ENCODE results near the gene LHFPL6.

Gene LHFPL6

DNA sequence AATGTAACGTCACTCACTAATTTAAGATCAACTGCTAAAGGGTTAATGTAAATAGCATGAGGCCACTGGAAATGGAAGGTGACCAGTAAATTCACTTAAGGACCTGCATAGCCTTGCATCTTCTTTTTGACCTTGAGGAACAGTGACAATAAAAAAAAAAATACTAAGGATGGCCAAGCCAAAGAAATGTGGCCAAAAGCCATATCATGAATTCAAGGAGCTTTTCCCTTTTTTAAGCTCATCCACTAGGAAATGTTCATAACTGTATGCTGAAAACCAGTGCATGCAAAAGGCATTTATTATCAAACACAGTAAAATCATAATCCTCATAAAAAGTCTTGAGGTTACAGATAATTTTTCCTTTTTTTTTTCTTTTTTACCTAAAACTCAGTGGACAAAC is 77.5 kb downstream of the LHFPL6 start:
- Histone ChIP-seq H3K4me1 (ENCODE audit: insufficient read depth, poor library complexity, severe bottlenecking) (peaks cover 22% of the 10 kb centered on the region), H3K9me3 (ENCODE audit: severe bottlenecking) (no peaks in the 10 kb centered on the region), H3K36me3 (ENCODE audit: low read depth) (no peaks in the 10 kb centered on the region), H3K4me3 (ENCODE audit: severe bottlenecking) (no peak overlapping the region), H3K27ac (ENCODE audit: poor library complexity, severe bottlenecking) (no peak overlapping the region), H3K27me3 (ENCODE audit: insufficient read depth, poor library complexity, severe bottlenecking) (no peaks in the 10 kb centered on the region)
- TF ChIP-seq, protein P1, sequence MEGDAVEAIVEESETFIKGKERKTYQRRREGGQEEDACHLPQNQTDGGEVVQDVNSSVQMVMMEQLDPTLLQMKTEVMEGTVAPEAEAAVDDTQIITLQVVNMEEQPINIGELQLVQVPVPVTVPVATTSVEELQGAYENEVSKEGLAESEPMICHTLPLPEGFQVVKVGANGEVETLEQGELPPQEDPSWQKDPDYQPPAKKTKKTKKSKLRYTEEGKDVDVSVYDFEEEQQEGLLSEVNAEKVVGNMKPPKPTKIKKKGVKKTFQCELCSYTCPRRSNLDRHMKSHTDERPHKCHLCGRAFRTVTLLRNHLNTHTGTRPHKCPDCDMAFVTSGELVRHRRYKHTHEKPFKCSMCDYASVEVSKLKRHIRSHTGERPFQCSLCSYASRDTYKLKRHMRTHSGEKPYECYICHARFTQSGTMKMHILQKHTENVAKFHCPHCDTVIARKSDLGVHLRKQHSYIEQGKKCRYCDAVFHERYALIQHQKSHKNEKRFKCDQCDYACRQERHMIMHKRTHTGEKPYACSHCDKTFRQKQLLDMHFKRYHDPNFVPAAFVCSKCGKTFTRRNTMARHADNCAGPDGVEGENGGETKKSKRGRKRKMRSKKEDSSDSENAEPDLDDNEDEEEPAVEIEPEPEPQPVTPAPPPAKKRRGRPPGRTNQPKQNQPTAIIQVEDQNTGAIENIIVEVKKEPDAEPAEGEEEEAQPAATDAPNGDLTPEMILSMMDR (IDR thresholded peaks at IDR 0.05; ENCODE audit: poor library complexity, severe bottlenecking), result no peak
- DNase-seq (ENCODE audit: low spot score), result no peak
- ATAC-seq (ENCODE audit: low read depth), result no peak

DNA sequence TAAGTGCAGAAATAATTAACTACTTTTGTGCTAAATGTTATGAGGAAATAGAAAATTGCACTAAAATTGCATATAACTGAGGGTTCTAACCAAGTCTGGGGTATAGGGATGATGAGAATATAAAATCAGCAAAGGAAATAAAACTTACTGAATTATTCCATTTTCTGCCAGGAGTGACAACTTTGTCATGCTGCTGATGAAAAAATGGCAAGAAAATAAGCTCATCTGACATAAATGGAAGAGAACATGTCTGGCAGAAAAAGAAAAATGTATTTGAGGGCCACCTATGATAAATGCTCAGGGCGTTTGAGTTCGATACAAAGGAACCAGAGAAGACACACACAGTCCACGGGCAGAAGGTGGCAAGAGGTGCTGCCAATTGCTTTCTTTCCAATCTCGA is 78.2 kb downstream of the LHFPL6 start:
- ATAC-seq (ENCODE audit: low read depth) (no peak), DNase-seq (ENCODE audit: low spot score) (no peak)
- TF ChIP-seq, protein P1 (IDR thresholded peaks at IDR 0.05; ENCODE audit: poor library complexity, severe bottlenecking), result no peak
- Histone ChIP-seq H3K36me3 (ENCODE audit: low read depth) (no peaks in the 10 kb centered on the region), H3K4me1 (ENCODE audit: insufficient read depth, poor library complexity, severe bottlenecking) (peaks cover 22% of the 10 kb centered on the region), H3K27ac (ENCODE audit: poor library complexity, severe bottlenecking) (no peak overlapping the region), H3K4me3 (ENCODE audit: severe bottlenecking) (no peak overlapping the region), H3K9me3 (ENCODE audit: severe bottlenecking) (no peaks in the 10 kb centered on the region), H3K27me3 (ENCODE audit: insufficient read depth, poor library complexity, severe bottlenecking) (no peaks in the 10 kb centered on the region)

DNA sequence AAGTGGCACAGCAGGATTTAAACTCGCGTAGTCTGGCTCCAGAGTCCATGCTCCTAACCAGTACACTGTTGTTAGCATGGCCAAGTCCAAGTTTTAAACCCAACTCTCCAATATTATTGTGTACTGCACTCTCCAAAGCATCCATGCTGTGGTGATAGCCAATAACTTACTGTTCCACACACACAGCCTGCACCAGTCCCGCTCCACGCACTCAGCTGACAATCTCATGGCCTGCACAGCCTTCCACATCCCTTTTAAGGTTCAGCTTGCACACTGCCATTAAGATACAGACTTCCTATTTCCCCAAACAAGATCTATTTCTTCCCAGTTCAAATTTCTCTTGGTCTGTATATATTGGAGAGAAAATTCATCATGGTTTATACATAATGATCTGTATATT is 80.7 kb downstream of the LHFPL6 start:
- H3K27ac ChIP-seq (ENCODE audit: poor library complexity, severe bottlenecking), result no peak overlapping the region
- TF ChIP-seq, protein P1 (IDR thresholded peaks at IDR 0.05; ENCODE audit: poor library complexity, severe bottlenecking), result no peak
- ATAC-seq (ENCODE audit: low read depth), result no peak
- H3K4me3 ChIP-seq (ENCODE audit: severe bottlenecking), result no peak overlapping the region
- no peak for DNase-seq (ENCODE audit: low spot score)
- no peaks in the 10 kb centered on the region for H3K9me3 ChIP-seq (ENCODE audit: severe bottlenecking)
- no peaks in the 10 kb centered on the region for H3K27me3 ChIP-seq (ENCODE audit: insufficient read depth, poor library complexity, severe bottlenecking)
- peaks cover 7% of the 10 kb centered on the region for H3K4me1 ChIP-seq (ENCODE audit: insufficient read depth, poor library complexity, severe bottlenecking)
- no peaks in the 10 kb centered on the region for H3K36me3 ChIP-seq (ENCODE audit: low read depth)

DNA sequence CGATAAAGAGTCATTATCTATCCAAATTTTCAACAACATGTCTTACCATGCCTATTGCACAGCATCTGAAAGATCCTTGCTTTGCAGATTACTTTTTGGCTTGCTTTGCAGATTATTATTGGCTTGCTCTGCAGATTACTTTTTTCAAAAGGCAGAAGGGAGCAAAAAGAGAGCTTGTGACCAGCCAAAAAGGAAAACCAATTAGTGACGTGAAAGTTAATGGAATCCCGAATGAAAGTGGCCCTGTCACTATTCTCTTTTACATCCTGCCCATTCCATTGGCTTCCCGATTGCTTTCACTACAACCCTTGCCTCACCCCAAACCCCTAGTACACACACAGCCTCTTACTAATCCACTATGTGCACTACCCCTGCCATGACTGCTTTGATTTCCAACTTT is 81.3 kb downstream of the LHFPL6 start:
- TF ChIP-seq, protein P1 (IDR thresholded peaks at IDR 0.05; ENCODE audit: poor library complexity, severe bottlenecking), result no peak
- no peaks in the 10 kb centered on the region for H3K9me3 ChIP-seq (ENCODE audit: severe bottlenecking)
- H3K36me3 ChIP-seq (ENCODE audit: low read depth), result no peaks in the 10 kb centered on the region
- DNase-seq (ENCODE audit: low spot score) (no peak), ATAC-seq (ENCODE audit: low read depth) (no peak)
- no peak overlapping the region for H3K4me3 ChIP-seq (ENCODE audit: severe bottlenecking)
- H3K27me3 ChIP-seq (ENCODE audit: insufficient read depth, poor library complexity, severe bottlenecking), result no peaks in the 10 kb centered on the region
- H3K27ac ChIP-seq (ENCODE audit: poor library complexity, severe bottlenecking), result no peak overlapping the region
- peaks cover 7% of the 10 kb centered on the region for H3K4me1 ChIP-seq (ENCODE audit: insufficient read depth, poor library complexity, severe bottlenecking)

DNA sequence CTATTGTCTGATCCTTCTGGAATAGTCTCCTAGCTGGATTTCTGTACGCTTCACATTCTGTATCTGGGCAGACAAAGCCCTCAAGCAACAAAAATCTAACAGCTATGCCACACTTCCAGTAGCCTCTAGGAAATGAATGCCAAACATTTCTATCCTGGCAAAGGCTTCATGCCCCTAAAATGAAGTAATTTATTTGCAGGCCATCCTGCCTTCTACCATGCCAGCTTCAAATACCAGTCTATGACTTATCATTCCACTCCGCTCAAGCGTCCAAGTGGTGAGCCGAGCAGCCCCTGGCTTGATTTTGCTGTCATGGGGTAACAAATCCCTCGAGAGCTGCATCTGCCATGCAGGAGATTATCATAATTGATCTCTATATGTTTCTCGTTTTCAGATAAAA is 86.9 kb downstream of the LHFPL6 start:
- no peak for ATAC-seq (ENCODE audit: low read depth)
- no peak for DNase-seq (ENCODE audit: low spot score)
- H3K27ac ChIP-seq (ENCODE audit: poor library complexity, severe bottlenecking), result no peak overlapping the region

More for the DNA sequence above, 86.9 kb downstream of the LHFPL6 start:
- H3K4me3 ChIP-seq (ENCODE audit: severe bottlenecking), result no peak overlapping the region
- no peaks in the 10 kb centered on the region for H3K36me3 ChIP-seq (ENCODE audit: low read depth)
- H3K4me1 ChIP-seq (ENCODE audit: insufficient read depth, poor library complexity, severe bottlenecking), result peaks cover 12% of the 10 kb centered on the region
- H3K9me3 ChIP-seq (ENCODE audit: severe bottlenecking), result no peaks in the 10 kb centered on the region
- no peaks in the 10 kb centered on the region for H3K27me3 ChIP-seq (ENCODE audit: insufficient read depth, poor library complexity, severe bottlenecking)
- TF ChIP-seq, protein P1 (IDR thresholded peaks at IDR 0.05; ENCODE audit: poor library complexity, severe bottlenecking), result no peak
